Neural cell (in vitro differentiated cells): ENCODE data around the gene ZNF385C. TPM values are rescaled to one million over a fixed set of nuclear protein-coding genes. Genes with fewer than 3 reads are reported as not detected.

Source experiments
- H2AFZ ChIP-seq: fragments of 200-600, 300-800 bp; sonication (generic), shearing (Covaris generic); 2 replicates; pipeline ENCODE4 v1.6.0; 2014; ENCODE audit warnings: low read depth, mild to moderate bottlenecking, antibody characterized with exemption, low read length, moderate library complexity
- H3F3A ChIP-seq: fragments of 200-600 bp; shearing (Covaris generic); 2 replicates; pipeline ENCODE4 v1.6.1; 2016; ENCODE audit warnings: mild to moderate bottlenecking, moderate library complexity, mixed read lengths, antibody characterized with exemption, low read length; ENCODE audit not compliant: insufficient read depth, poor library complexity, severe bottlenecking
- H3K27ac ChIP-seq: fragments of 200-600, 300-800 bp; sonication (generic), shearing (Covaris generic); 2 replicates; pipeline ENCODE4 v1.5.1; 2014; ENCODE audit warnings: mild to moderate bottlenecking, low read length, moderate library complexity
- H3K27me3 ChIP-seq: fragments of 300-800, 200-600 bp; sonication (generic), shearing (Covaris generic); 2 replicates; pipeline ENCODE4 v1.6.0; 2014; ENCODE audit warnings: mild to moderate bottlenecking, low read depth, low read length, moderate library complexity; ENCODE audit not compliant: insufficient read depth
- H3K36me3 ChIP-seq: fragments of 300-800, 200-600 bp; sonication (generic), shearing (Covaris generic); 2 replicates; pipeline ENCODE4 v1.5.1; 2014; ENCODE audit warnings: mild to moderate bottlenecking, antibody characterized with exemption, low read length, moderate library complexity; ENCODE audit not compliant: insufficient read depth
- H3K4me2 ChIP-seq: fragments of 300-800, 200-600 bp; sonication (generic), shearing (Covaris generic); 2 replicates; pipeline ENCODE4 v1.6.0; 2014; ENCODE audit warnings: mild to moderate bottlenecking, low read length
- H3K4me3 ChIP-seq: fragments of 300-800, 200-600 bp; sonication (generic), shearing (Covaris generic); 2 replicates; pipeline ENCODE4 v1.5.1; 2014; ENCODE audit warnings: mild to moderate bottlenecking, low read length, moderate library complexity
- H3K79me2 ChIP-seq: fragments of 200-600 bp; shearing (Covaris generic); replicated peaks from 2 replicates; pipeline ENCODE4 v1.6.0; 2014; ENCODE audit warnings: mild to moderate bottlenecking, low read length, moderate library complexity; ENCODE audit not compliant: insufficient read depth
- H3K9ac ChIP-seq: fragments of 300-800, 200-600 bp; sonication (generic), shearing (Covaris generic); 2 replicates; pipeline ENCODE4 v1.6.1; 2016; ENCODE audit warnings: mild to moderate bottlenecking, low read length, mixed read lengths
- H3K9me2 ChIP-seq: fragments of 200-600 bp; shearing (Covaris generic); 2 replicates; pipeline ENCODE4 v1.6.1; 2016; ENCODE audit warnings: mild to moderate bottlenecking, low read length, mixed read lengths; ENCODE audit not compliant: insufficient read depth
- H3K9me3 ChIP-seq: fragments of 200-600, 300-800 bp; sonication (generic), shearing (Covaris generic); 2 replicates; pipeline ENCODE4 v1.6.1; 2016; ENCODE audit warnings: mild to moderate bottlenecking, mixed run types, low read length, moderate library complexity, mixed read lengths
- H4K20me1 ChIP-seq: fragments of 200-600 bp; shearing (Covaris generic); 2 replicates; pipeline ENCODE4 v1.6.1; 2016; ENCODE audit warnings: mild to moderate bottlenecking, mixed run types; ENCODE audit not compliant: insufficient read depth
- EP300 ChIP-seq: fragments of 450-650 bp; conservative IDR thresholded peaks from 2 replicates; pipeline ENCODE4 v1.6.1; 2014; ENCODE audit warnings: antibody characterized with exemption, mild to moderate bottlenecking, moderate library complexity; ENCODE audit not compliant: poor library complexity, severe bottlenecking
- EZH2 ChIP-seq: fragments of 200-600, 300-800 bp; shearing (Covaris generic), sonication (generic); IDR thresholded peaks from 2 replicates; pipeline ENCODE4 v1.6.1; 2014; ENCODE audit warnings: antibody characterized with exemption, low read length, borderline replicate concordance, mild to moderate bottlenecking; ENCODE audit not compliant: insufficient read depth, poor library complexity, severe bottlenecking
- MXI1 ChIP-seq: fragments of 450-650 bp; conservative IDR thresholded peaks from 2 replicates; pipeline ENCODE4 v1.6.1; 2014; ENCODE audit warnings: antibody characterized with exemption, mild to moderate bottlenecking; ENCODE audit not compliant: poor library complexity, severe bottlenecking
- POLR2AphosphoS5 ChIP-seq: IDR thresholded peaks from 2 replicates; pipeline ENCODE4 v1.6.1; 2012
- RAD21 ChIP-seq: fragments of 450-650 bp; conservative IDR thresholded peaks from 2 replicates; pipeline ENCODE4 v1.6.1; 2014; ENCODE audit warnings: antibody characterized with exemption, mild to moderate bottlenecking, moderate library complexity
- SMC3 ChIP-seq: fragments of 450-650 bp; conservative IDR thresholded peaks from 2 replicates; pipeline ENCODE4 v1.6.1; 2014; ENCODE audit warnings: antibody characterized with exemption, mild to moderate bottlenecking, moderate library complexity; ENCODE audit not compliant: poor library complexity
- TAF1 ChIP-seq: IDR thresholded peaks from 2 replicates; pipeline ENCODE4 v1.6.1; 2012; ENCODE audit warnings: low read depth
- polyA plus RNA-seq: library from polyadenylated mRNA; depleted of rRNA; stranded (reverse); fragments of >200 nt; gene quantifications from 2 replicates; pipeline ENCODE4 v1.2.3, GENCODE V29; 2014
- TF ChIP-seq, protein P1 (sequence below): IDR thresholded peaks from 2 replicates; pipeline ENCODE4 v1.6.1; 2012; ENCODE audit warnings: borderline replicate concordance
- TF ChIP-seq, protein P2 (sequence below): fragments of 450-650 bp; IDR thresholded peaks from 2 replicates; pipeline ENCODE4 v1.5.1; 2014; ENCODE audit warnings: antibody characterized with exemption, mild to moderate bottlenecking, moderate library complexity; ENCODE audit not compliant: poor library complexity, severe bottlenecking

ZNF385C gene
- polyA plus RNA-seq, 1 donor from 2014 or later: 0.69 TPM

DNA sequence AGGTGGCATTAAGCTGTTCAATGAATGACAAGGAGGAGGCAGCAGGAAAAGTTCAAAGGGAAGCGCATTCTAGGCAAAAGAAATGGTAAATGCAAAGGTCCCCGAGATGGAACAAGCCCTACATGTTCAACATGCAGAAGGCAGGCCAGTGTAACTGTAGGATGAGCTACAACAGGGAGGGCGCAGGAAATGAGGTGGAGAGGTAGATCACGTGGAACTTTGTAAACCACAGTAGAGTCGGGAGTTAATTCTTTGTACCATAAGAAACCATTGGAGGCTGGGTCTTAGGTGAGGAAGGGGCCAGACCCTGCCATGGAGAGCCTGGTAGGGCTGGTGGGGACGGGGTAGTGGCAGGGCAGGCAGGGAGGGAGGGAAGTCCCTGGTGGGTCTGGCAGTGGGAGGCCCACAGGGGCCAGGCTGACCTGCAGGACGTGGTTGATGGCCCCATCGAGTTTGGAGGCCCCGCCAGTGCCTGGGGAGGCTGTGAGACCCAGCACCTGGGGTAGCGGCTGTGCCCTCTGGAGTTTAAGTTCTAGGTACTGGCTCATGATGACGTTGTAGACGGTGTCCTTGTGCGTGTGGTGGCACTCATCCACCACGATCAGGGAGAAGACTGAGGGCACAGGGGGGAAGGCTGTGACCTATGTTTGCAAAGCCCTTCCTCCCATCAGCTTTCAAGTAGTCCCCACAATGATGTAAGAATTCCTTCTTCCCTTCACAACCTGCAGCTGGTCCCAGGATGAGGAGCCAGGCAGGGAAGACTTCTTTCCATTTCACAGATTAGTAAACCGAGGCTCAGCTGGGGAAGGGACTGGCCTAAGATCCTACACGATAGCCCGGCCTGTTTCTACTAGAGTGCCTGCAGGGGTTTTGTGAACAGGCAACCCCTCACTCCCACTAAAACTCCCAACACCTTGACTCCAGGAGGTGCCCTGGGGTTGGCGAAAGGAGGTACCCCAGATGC is 12.3 kb upstream of the ZNF385C start:
- Histone ChIP-seq H3K9me3 (no peaks in the 10 kb centered on the region), H3K27me3 (no peaks in the 10 kb centered on the region), H2AFZ (no peak overlapping the region), H3K9me2 (no peaks in the 10 kb centered on the region), H3K79me2 (no peaks in the 10 kb centered on the region), H4K20me1 (no peaks in the 10 kb centered on the region), H3F3A (no peaks in the 10 kb centered on the region), H3K9ac (no peak overlapping the region), H3K4me2 (no peak overlapping the region), H3K4me3 (no peak overlapping the region), H3K36me3 (no peaks in the 10 kb centered on the region), H3K27ac (no peak overlapping the region)
- TF ChIP-seq, protein P1, sequence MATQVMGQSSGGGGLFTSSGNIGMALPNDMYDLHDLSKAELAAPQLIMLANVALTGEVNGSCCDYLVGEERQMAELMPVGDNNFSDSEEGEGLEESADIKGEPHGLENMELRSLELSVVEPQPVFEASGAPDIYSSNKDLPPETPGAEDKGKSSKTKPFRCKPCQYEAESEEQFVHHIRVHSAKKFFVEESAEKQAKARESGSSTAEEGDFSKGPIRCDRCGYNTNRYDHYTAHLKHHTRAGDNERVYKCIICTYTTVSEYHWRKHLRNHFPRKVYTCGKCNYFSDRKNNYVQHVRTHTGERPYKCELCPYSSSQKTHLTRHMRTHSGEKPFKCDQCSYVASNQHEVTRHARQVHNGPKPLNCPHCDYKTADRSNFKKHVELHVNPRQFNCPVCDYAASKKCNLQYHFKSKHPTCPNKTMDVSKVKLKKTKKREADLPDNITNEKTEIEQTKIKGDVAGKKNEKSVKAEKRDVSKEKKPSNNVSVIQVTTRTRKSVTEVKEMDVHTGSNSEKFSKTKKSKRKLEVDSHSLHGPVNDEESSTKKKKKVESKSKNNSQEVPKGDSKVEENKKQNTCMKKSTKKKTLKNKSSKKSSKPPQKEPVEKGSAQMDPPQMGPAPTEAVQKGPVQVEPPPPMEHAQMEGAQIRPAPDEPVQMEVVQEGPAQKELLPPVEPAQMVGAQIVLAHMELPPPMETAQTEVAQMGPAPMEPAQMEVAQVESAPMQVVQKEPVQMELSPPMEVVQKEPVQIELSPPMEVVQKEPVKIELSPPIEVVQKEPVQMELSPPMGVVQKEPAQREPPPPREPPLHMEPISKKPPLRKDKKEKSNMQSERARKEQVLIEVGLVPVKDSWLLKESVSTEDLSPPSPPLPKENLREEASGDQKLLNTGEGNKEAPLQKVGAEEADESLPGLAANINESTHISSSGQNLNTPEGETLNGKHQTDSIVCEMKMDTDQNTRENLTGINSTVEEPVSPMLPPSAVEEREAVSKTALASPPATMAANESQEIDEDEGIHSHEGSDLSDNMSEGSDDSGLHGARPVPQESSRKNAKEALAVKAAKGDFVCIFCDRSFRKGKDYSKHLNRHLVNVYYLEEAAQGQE: no peak
- TF ChIP-seq EP300: no peak
- TF ChIP-seq MXI1: no peak
- TF ChIP-seq POLR2AphosphoS5: no peak
- TF ChIP-seq, protein P2, sequence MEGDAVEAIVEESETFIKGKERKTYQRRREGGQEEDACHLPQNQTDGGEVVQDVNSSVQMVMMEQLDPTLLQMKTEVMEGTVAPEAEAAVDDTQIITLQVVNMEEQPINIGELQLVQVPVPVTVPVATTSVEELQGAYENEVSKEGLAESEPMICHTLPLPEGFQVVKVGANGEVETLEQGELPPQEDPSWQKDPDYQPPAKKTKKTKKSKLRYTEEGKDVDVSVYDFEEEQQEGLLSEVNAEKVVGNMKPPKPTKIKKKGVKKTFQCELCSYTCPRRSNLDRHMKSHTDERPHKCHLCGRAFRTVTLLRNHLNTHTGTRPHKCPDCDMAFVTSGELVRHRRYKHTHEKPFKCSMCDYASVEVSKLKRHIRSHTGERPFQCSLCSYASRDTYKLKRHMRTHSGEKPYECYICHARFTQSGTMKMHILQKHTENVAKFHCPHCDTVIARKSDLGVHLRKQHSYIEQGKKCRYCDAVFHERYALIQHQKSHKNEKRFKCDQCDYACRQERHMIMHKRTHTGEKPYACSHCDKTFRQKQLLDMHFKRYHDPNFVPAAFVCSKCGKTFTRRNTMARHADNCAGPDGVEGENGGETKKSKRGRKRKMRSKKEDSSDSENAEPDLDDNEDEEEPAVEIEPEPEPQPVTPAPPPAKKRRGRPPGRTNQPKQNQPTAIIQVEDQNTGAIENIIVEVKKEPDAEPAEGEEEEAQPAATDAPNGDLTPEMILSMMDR: no peak
- TF ChIP-seq SMC3: no peak
- TF ChIP-seq RAD21: no peak
- TF ChIP-seq TAF1: no peak
- TF ChIP-seq EZH2: no peak

DNA sequence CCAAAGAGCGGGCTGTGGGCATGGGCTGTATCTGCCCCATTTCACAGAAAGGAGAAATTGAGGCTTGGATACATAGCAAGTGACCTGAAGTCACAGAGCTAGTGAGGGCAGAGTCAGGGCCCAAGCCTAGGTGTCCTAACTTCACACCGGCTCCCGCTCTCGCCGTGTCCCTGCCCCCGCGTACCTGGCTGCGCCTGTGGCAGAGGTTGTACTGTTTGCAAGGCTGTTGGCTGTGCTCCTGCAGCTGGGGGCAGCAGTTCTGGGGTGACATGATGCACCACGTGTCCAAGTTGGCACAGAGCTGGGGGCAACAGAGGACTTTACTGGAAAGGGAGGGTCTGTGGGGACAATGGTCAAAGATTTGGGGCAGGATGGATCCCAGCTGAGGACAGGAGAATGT is 10.8 kb upstream of the ZNF385C start:
- Histone ChIP-seq H3K9ac (no peak overlapping the region), H3F3A (no peaks in the 10 kb centered on the region), H3K27ac (no peak overlapping the region), H3K79me2 (no peaks in the 10 kb centered on the region), H3K27me3 (no peaks in the 10 kb centered on the region), H3K4me3 (no peak overlapping the region), H3K36me3 (no peaks in the 10 kb centered on the region), H3K9me3 (no peaks in the 10 kb centered on the region), H3K4me2 (no peak overlapping the region), H2AFZ (no peak overlapping the region), H3K9me2 (no peaks in the 10 kb centered on the region), H4K20me1 (no peaks in the 10 kb centered on the region)
- TF ChIP-seq TAF1: no peak
- TF ChIP-seq EP300: no peak
- TF ChIP-seq RAD21: no peak
- TF ChIP-seq MXI1: no peak
- TF ChIP-seq, protein P1: no peak
